Middle frontal gyrus (tissue), 1 donor: ENCODE measurements around the gene PAX5.

Experiments used
- DNase-seq: peaks from one replicate; pipeline ENCODE4 v3.0.0-alpha.2; 2015; ENCODE audit warnings: low spot score; ENCODE audit errors: extremely low spot score

Gene PAX5

DNA sequence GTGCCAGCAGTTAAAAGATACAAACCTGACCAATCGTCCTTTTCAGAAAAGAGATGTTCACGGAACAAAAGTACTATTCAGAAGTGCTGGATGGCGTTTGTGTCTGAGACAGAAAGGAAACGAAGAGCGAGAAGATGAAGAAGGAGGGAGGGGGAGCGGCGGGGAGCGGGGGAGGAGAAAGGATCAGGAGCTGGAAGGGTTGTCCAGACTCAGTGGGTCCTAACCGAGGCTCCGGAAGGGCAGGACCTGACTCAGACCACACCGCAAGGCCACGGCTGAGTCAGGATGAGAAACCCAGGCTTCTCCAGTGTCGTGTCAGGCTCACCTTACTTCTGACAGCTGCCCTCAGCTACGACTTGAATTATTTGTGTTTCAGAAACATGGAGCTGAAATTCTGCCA lies 46.2 kb downstream of the PAX5 start:
- DNase-seq, result no peak

DNA sequence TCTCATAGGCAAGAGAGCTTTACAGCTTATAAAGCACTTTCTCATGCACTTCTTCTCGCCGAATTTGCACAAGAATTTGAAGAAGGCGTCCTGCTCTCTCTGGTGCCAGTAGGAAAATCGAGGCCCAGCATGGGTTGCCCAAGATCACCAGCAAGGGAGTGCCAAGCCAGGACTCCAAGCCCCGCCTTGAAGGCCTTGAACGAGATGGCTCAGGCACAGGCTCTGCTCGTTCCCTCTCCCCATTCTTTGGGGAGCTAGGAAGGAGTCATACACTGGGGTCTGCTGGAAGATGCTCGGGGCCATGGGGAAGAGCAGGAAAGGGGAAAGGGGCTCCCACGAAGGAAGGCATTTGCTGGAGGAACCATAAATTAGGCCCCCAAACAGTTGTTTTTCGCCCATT lies 46.7 kb downstream of the PAX5 start:
- DNase-seq, result no peak

- no peak for DNase-seq
Observed at GRCh38 chr9:36986468-36987408, 47.3 kb downstream of the PAX5 start.

GRCh38 chr9:36985769-36986467 lies 48.1 kb downstream of the PAX5 start:
- no peak for DNase-seq

DNA sequence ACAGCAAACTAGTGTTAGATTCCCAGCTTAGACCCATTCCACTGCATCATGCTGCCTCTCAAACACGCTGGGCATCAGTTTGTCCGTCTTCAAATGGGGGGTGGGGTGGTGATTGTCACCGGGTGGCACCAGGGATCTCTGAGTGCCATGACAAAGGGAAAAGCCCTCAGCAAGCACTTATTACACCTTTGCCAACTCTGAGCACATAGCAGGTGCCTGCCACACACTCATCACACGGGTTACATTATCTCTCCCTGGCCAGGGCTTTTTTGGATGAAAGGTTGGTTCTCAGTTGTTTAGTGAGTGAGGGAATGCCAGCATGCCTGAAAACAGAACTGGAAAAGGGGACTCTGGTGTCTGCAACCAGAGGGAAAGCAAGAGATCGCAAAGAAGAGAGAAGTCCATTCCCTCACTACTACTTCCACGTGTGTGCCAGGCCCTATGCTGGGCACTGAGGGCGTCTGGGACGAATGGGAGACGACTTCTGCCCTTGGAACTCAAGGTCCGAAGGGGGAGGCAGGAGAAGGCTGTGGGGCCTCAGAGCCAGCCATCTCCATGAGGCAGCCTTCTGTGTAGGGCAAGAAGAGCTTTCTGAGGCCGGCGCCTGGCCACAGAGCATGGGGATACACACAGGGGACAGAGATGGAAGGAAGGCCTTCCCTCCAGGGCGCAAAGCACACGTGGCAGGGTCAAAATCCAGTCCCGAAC lies 48.9 kb downstream of the PAX5 start:
- no peak for DNase-seq

GRCh38 chr9:36980148-36980974 lies 53.7 kb downstream of the PAX5 start:
- no peak for DNase-seq

- DNase-seq, result no peak
Observed at GRCh38 chr9:36976371-36977030, 57.6 kb downstream of the PAX5 start.

DNA sequence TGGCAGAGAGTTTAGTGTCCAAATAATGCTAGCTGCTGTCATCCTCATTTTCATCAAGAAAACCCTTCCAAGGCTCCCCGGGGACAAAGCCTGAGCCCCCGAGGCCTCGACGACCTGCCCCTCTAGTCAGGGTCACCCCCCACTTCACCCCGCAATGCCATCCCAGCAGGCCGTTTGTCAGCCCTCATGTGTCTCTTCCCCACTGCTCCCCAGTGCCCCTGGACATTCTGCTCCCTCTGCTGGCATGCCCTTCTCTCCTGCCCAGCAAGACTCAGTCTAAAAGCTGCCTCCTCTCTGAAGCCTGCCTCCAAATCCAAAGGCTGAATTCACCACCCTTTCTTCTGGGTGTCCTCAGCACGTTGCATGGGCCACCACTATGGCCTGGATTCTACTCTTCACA lies 59.3 kb downstream of the PAX5 start:
- DNase-seq, result no peak

- no peak for DNase-seq
Observed at GRCh38 chr9:36971935-36972488, 62.1 kb downstream of the PAX5 start.

DNA sequence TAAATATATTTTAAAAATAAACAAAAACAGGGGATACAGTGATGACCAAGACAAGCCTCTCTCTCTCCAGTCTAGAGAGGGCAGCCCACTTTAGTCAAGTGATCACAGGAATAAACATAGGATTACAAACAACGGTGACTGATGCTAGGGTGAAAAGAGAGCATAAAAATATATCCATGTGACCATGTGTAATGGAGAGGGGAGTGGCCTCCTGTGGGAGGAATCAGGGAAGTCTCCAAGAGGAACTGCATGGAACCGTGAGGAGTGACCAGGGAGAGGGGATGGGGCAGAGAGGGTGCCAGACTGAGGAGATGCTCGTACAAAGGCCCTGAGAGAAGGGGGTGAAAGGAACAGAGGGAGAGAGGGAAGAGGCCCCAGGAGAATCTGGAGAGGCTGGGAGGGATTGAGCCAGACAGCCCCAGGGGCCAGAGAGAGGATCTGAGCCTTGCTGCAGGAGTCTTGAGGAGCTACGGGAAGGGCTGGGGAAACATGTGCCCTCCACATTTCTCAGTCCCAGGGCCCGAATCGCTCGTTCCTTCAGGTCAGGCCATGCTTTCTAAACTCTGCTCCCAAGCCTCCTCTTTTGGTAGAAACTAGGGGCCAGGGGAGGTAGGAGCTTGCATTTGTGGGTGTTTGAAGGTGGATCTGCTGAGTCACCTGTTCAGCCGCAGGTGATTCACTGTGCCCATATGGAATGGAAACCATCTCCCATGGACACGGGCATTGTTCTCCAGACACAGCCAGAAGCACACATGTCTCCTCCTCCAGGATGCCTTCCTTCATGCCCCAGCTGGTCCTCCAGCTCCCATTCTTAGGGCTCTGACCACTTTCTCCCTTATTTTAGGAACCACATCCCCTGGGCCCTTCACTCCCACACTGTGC lies 63.8 kb downstream of the PAX5 start:
- DNase-seq, result no peak

DNA sequence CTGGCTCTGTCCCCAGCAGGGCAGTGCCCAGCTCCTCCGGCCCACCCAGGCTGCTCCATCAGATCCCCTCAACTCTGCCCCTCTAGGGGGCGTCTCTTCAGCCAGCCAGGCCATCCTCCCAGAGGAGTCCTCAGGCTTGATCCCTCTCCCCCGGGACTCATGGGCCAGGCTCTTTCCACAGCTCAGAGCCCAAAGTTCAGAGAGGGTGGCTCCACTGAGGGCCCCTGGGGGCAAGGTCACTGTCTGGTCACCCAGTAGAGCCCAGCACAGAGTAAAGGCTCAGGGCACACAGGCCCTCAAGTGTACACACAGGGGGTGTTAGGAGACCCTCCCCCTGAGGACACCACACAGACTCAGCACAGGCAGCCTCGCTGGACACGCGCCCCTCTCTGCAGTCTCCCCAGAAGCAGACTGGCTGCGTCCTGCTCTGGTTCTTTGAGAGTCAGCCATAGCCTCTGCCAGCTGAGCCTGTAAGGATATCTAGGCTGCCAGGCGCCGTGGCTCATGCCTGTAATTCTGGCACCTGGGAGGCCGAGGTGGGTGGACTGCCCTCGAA lies 64.8 kb downstream of the PAX5 start:
- DNase-seq, result no peak

- no peak for DNase-seq
Observed at GRCh38 chr9:36968574-36969215, 65.4 kb downstream of the PAX5 start.

- no peak for DNase-seq
Observed at GRCh38 chr9:36967997-36968396, 66.1 kb downstream of the PAX5 start.

- DNase-seq, result no peak
Observed at GRCh38 chr9:36966371-36967097, 67.5 kb downstream of the PAX5 start.

- DNase-seq, result no peak
Observed at GRCh38 chr9:36964791-36965190, 69.3 kb downstream of the PAX5 start.

DNA sequence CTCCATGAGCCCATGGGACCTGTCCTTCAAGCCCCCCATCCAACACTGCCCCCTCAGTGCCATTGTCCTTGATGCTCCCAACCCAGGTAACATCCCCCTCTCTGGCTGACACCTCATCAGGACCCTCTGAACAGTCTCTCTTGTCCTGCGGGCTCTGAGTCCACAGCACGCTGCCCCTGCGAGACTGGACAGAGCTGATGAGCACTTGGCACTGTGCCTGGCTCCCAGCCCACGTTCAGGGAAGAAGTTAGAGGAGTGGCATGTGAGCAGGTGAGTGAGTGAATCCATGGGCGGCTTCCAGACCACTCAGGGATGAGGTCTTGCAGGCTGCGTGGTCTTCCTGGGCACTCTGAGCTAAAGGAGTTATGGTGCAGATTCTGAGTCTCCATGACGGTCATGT lies 70.7 kb downstream of the PAX5 start:
- DNase-seq, result no peak

- DNase-seq, result no peak
Observed at GRCh38 chr9:36962691-36963090, 71.4 kb downstream of the PAX5 start.
